K562 (cell line): Measurements from ENCODE around the gene C16orf89.

ENCODE experiments used
- BMI1 ChIP-seq: fragments of 150-350 bp; IDR thresholded peaks from 2 replicates; pipeline ENCODE4 v1.6.1; 2014; ENCODE audit warnings: low read length
- EP400 ChIP-seq: fragments of 450-650 bp; IDR thresholded peaks from 2 replicates; pipeline ENCODE4 v1.6.1; 2017; ENCODE audit warnings: antibody characterized with exemption, mild to moderate bottlenecking, moderate library complexity
- HCFC1 ChIP-seq: IDR thresholded peaks from 2 replicates; pipeline ENCODE4 v1.6.1; 2012; ENCODE audit warnings: low read depth, low read length, improper control_type of control experiment
- MYC ChIP-seq, 2 experiments: fragments of 250-450 bp in 1 of 2; sonication (Bioruptor Pico) in 1 of 2; IDR thresholded peaks; 2 replicates each; pipeline versions ENCODE4 v1.5.1 to v1.6.1; 2012 to 2021; ENCODE audit warnings: low read depth in 2 of 2, borderline replicate concordance in 1 of 2, improper control_type of control experiment in 1 of 2, low read length in 1 of 2, mild to moderate bottlenecking in 1 of 2, moderate library complexity in 1 of 2
- POLR2A ChIP-seq: fragments of 450-650 bp; conservative IDR thresholded peaks from 2 replicates; pipeline ENCODE4 v1.6.1; 2016
- POLR3G ChIP-seq: IDR thresholded peaks from 2 replicates; pipeline ENCODE4 v1.6.1; 2011; ENCODE audit not compliant: insufficient read length, insufficient replicate concordance; ENCODE audit errors: extremely low read depth
- RBM25 ChIP-seq: fragments of 200-400 bp; formaldehyde crosslinking; IDR thresholded peaks from 2 replicates; pipeline ENCODE4 v1.6.1; 2018; ENCODE audit warnings: low read length, low read depth, moderate library complexity; ENCODE audit not compliant: severe bottlenecking
- SRF ChIP-seq, 2 experiments: fragments of 250-450, 450-650 bp in 1 of 2; sonication (Bioruptor Pico) in 1 of 2; sonication (generic) in 1 of 2; formaldehyde crosslinking; IDR thresholded peaks; 2 replicates each; pipeline versions ENCODE4 v1.5.0 to v1.5.1; 2020 to 2022; ENCODE audit warnings: mild to moderate bottlenecking in 1 of 2, missing genetic modification reagents in 1 of 2
- TBL1XR1 ChIP-seq, 2 experiments: IDR thresholded peaks; 2 replicates each; pipeline ENCODE4 v1.6.1; 2012; ENCODE audit warnings: improper control_type of control experiment in 2 of 2, low read length in 2 of 2, mild to moderate bottlenecking in 1 of 2
- TEAD4 ChIP-seq, 2 experiments: sonication (generic) in 1 of 2; formaldehyde crosslinking in 1 of 2; IDR thresholded peaks; 2 replicates each; pipeline versions ENCODE4 v1.6.1 to v1.8.0; 2012 to 2022; ENCODE audit warnings: borderline replicate concordance in 1 of 2, inconsistent platforms in 1 of 2, low read length in 1 of 2, mild to moderate bottlenecking in 1 of 2, missing genetic modification reagents in 1 of 2
- TF ChIP-seq, protein P1 (sequence below): fragments of 450-650 bp; formaldehyde crosslinking; IDR thresholded peaks from 2 replicates; pipeline ENCODE4 v1.4.0; 2020; ENCODE audit warnings: mild to moderate bottlenecking, mixed read lengths
- TF ChIP-seq, protein P2 (sequence below): IDR thresholded peaks from 2 replicates; pipeline ENCODE4 v1.6.1; 2011; ENCODE audit not compliant: insufficient read length; ENCODE audit errors: extremely low read depth

DNA sequence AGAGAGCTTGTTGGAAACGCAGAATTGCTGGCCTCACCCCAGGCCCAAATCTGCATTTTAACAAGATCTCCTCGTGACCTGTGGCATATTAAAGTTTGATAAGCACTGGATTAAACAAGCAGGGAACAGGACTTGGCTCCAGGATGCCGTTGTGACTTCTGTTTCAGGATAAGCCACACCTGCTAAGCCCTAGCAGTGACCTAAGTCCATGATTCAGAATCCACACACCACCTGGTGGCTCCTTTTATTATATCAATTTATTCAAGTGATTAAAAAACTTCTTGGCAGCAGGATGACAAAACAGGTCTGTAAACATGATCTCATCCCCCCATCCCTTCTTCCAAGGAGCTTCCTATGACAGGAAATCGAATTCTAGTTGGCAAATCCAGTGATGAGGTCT is 41.1 kb downstream of the C16orf89 start:
- TF ChIP-seq TBL1XR1 (IDR thresholded peaks at IDR 0.05; ENCODE audit: low read length in 2 of 2) (no peak), POLR2A (no peak), MYC (IDR thresholded peaks at IDR 0.05; ENCODE audit: low read depth, low read length) (no peak), MYC (CRISPR knock-in tag; IDR thresholded peaks at IDR 0.05; ENCODE audit: borderline replicate concordance, low read depth) (no peak), EP400 (no peak), BMI1 (no peak), HCFC1 (no peak), SRF (CRISPR knock-in tag; IDR thresholded peaks at IDR 0.05) (no peak), TEAD4 (IDR thresholded peaks at IDR 0.05; ENCODE audit: low read length) (no peak), TEAD4 (CRISPR knock-in tag; IDR thresholded peaks at IDR 0.05; ENCODE audit: borderline replicate concordance) (no peak), POLR3G (no peak), RBM25 (no peak)
- TF ChIP-seq, protein P1, sequence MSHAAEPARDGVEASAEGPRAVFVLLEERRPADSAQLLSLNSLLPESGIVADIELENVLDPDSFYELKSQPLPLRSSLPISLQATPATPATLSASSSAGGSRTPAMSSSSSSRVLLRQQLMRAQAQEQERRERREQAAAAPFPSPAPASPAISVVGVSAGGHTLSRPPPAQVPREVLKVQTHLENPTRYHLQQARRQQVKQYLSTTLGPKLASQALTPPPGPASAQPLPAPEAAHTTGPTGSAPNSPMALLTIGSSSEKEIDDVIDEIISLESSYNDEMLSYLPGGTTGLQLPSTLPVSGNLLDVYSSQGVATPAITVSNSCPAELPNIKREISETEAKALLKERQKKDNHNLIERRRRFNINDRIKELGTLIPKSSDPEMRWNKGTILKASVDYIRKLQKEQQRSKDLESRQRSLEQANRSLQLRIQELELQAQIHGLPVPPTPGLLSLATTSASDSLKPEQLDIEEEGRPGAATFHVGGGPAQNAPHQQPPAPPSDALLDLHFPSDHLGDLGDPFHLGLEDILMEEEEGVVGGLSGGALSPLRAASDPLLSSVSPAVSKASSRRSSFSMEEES (CRISPR knock-in tag) = no peak
- TF ChIP-seq, protein P2, sequence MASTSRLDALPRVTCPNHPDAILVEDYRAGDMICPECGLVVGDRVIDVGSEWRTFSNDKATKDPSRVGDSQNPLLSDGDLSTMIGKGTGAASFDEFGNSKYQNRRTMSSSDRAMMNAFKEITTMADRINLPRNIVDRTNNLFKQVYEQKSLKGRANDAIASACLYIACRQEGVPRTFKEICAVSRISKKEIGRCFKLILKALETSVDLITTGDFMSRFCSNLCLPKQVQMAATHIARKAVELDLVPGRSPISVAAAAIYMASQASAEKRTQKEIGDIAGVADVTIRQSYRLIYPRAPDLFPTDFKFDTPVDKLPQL = no peak
